GM19193 (cell line): ENCODE results near the gene EMP2.

Source experiments
- POLR2A ChIP-seq: IDR thresholded peaks from 4 replicates; pipeline ENCODE4 v1.6.1; 2011; ENCODE audit not compliant: insufficient read depth, insufficient read length; ENCODE audit errors: extremely low read depth

The EMP2 gene

GRCh38 chr16:10571354-10571753 lies 9.0 kb downstream of the EMP2 start:
- no peak for TF ChIP-seq POLR2A

GRCh38 chr16:10569621-10570020 lies 10.8 kb downstream of the EMP2 start:
- no peak for TF ChIP-seq POLR2A

- no peak for TF ChIP-seq POLR2A
Observed at GRCh38 chr16:10566613-10567012, 13.8 kb downstream of the EMP2 start.

- TF ChIP-seq POLR2A = no peak
Observed at GRCh38 chr16:10565167-10565566, 15.2 kb downstream of the EMP2 start.

GRCh38 chr16:10564591-10564990 lies 15.8 kb downstream of the EMP2 start:
- no peak for TF ChIP-seq POLR2A

GRCh38 chr16:10562361-10562899 lies 18.0 kb downstream of the EMP2 start:
- no peak for TF ChIP-seq POLR2A

- TF ChIP-seq POLR2A = no peak
Observed at GRCh38 chr16:10561425-10561824, 19.0 kb downstream of the EMP2 start.

- no peak for TF ChIP-seq POLR2A
Observed at GRCh38 chr16:10561001-10561400, 19.4 kb downstream of the EMP2 start.

GRCh38 chr16:10558746-10559641 lies 21.4 kb downstream of the EMP2 start:
- no peak for TF ChIP-seq POLR2A

- no peak for TF ChIP-seq POLR2A
Observed at GRCh38 chr16:10558305-10558704, 22.1 kb downstream of the EMP2 start.

GRCh38 chr16:10557750-10558149 lies 22.6 kb downstream of the EMP2 start:
- no peak for TF ChIP-seq POLR2A

GRCh38 chr16:10556236-10556635 lies 24.2 kb downstream of the EMP2 start:
- TF ChIP-seq POLR2A = no peak

- no peak for TF ChIP-seq POLR2A
Observed at GRCh38 chr16:10554569-10554968, 25.8 kb downstream of the EMP2 start.

- peak; percentile 45 for TF ChIP-seq POLR2A
Observed at GRCh38 chr16:10552998-10553491, 27.4 kb downstream of the EMP2 start.

- TF ChIP-seq POLR2A = no peak
Observed at GRCh38 chr16:10552281-10552680, 28.1 kb downstream of the EMP2 start.

- TF ChIP-seq POLR2A = no peak
Observed at GRCh38 chr16:10551881-10552280, 28.5 kb downstream of the EMP2 start.

GRCh38 chr16:10548404-10548803 lies 32.0 kb downstream of the EMP2 start:
- TF ChIP-seq POLR2A = no peak

GRCh38 chr16:10547708-10548107 lies 32.7 kb downstream of the EMP2 start:
- TF ChIP-seq POLR2A = no peak
